HCT116 (cell line): ENCODE results near the gene SOCS7. TPM values are rescaled to one million over a fixed set of nuclear protein-coding genes. Genes with fewer than 3 reads are reported as not detected.

Source experiments
- ATAC-seq: fragments of 200-7000 bp; cut with Tn5 transposase; 2 replicates; pipeline ENCODE4 v1.9.1; 2020; ENCODE audit warnings: mild to moderate bottlenecking, moderate library complexity
- BruUV-seq: library from RNA; stranded (reverse); fragments of 400-500 nt; replicated peaks from 2 replicates; lab custom pipeline; 2021; lab: Mats Ljungman, UMichigan
- CTCF ChIA-PET: fragments of 300-600 bp; sonication (Branson Sonifier 250); formaldehyde crosslinking; loops from one replicate; lab custom pipeline; 2021; ENCODE audit warnings: antibody characterized with exemption; lab: Charles Lee
- POLR2A ChIA-PET: fragments of 300-600, 350-600 bp; sonication (Branson Sonifier 250); formaldehyde crosslinking; loops from one replicate; lab custom pipeline; 2021; ENCODE audit warnings: antibody characterized with exemption; lab: Charles Lee
- RAD21 ChIA-PET, 2 experiments: fragments of 300-600 bp; sonication (Branson Sonifier 250); formaldehyde crosslinking; loops; one replicate each; lab custom pipeline; 2023; ENCODE audit warnings: low total read pairs in 2 of 2; ENCODE audit not compliant: uncharacterized antibody in 2 of 2, unreplicated experiment in 2 of 2, low non-redundant PET in 1 of 2; lab: Charles Lee
- DNase-seq: peaks from one replicate; pipeline ENCODE4 v3.0.0-alpha.2; 2010; ENCODE audit warnings: low read depth, low spot score
- H2AFZ ChIP-seq: fragments of 200-600 bp; shearing (Covaris generic), sonication (generic); 2 replicates; pipeline ENCODE4 v1.6.1; 2017; ENCODE audit warnings: low read depth, mixed run types, mixed read lengths, antibody characterized with exemption, low read length; ENCODE audit not compliant: poor library complexity, severe bottlenecking
- H3K27ac ChIP-seq: 2 replicates; pipeline ENCODE4 v1.5.1; 2012; ENCODE audit warnings: low read depth, low read length
- H3K27me3 ChIP-seq: fragments of 200-600 bp; sonication (generic); 2 replicates; pipeline ENCODE4 v1.6.1; 2016; ENCODE audit warnings: mixed run types, low read length, mixed read lengths; ENCODE audit not compliant: insufficient read depth
- H3K36me3 ChIP-seq, 2 experiments: fragments of 200-500 bp in 1 of 2; fragments of 200-600 bp in 1 of 2; sonication (Bioruptor generic) in 1 of 2; sonication (generic) in 1 of 2; 2 replicates each; pipeline versions ENCODE4 v1.5.1 to v1.6.1; 2014 to 2016; ENCODE audit warnings: low read length in 2 of 2, inconsistent platforms in 1 of 2, mixed read lengths in 1 of 2, mixed run types in 1 of 2; ENCODE audit not compliant: insufficient read depth in 2 of 2, control insufficient read depth in 1 of 2
- H3K4me1 ChIP-seq, 2 experiments: fragments of 200-600 bp in 1 of 2; sonication (generic) in 1 of 2; 2 replicates each; pipeline versions ENCODE4 v1.5.1 to v1.6.1; 2012 to 2017; ENCODE audit warnings: low read length in 2 of 2, inconsistent platforms in 1 of 2, mild to moderate bottlenecking in 1 of 2, mixed read lengths in 1 of 2, mixed run types in 1 of 2, moderate library complexity in 1 of 2; ENCODE audit not compliant: insufficient read depth in 2 of 2, control insufficient read depth in 1 of 2
- H3K4me2 ChIP-seq: fragments of 200-600 bp; sonication (generic); 2 replicates; pipeline ENCODE4 v1.6.1; 2017; ENCODE audit warnings: mixed run types, low read length, mixed read lengths
- H3K4me3 ChIP-seq, 2 experiments: fragments of 200-600 bp in 1 of 2; sonication (generic) in 1 of 2; replicated peaks in 1 of 2; 2 replicates each; pipeline ENCODE4 v1.5.1; 2011 to 2016; ENCODE audit warnings: low read length in 2 of 2, control low read depth in 1 of 2, low read depth in 1 of 2, mild to moderate bottlenecking in 1 of 2, mixed read lengths in 1 of 2, mixed run types in 1 of 2
- H3K79me2 ChIP-seq: fragments of 200-600 bp; sonication (generic); 2 replicates; pipeline ENCODE4 v1.6.1; 2017; ENCODE audit warnings: mild to moderate bottlenecking, mixed run types, low read length, moderate library complexity, mixed read lengths; ENCODE audit not compliant: insufficient read depth
- H3K9ac ChIP-seq: fragments of 200-600 bp; sonication (generic); 2 replicates; pipeline ENCODE4 v1.6.1; 2016; ENCODE audit warnings: low read length, mixed read lengths
- H3K9me2 ChIP-seq: fragments of 200-600 bp; sonication (generic), shearing (Covaris generic); 2 replicates; pipeline ENCODE4 v1.6.1; 2017; ENCODE audit warnings: mixed run types, mild to moderate bottlenecking, moderate library complexity; ENCODE audit not compliant: insufficient read depth
- H3K9me3 ChIP-seq, 2 experiments: fragments of 200-500 bp in 1 of 2; fragments of 200-600 bp in 1 of 2; sonication (Bioruptor generic) in 1 of 2; sonication (generic) in 1 of 2; 2 replicates each; pipeline ENCODE4 v1.6.1; 2014 to 2017; ENCODE audit warnings: low read length in 2 of 2, mixed read lengths in 2 of 2, inconsistent platforms in 1 of 2, low read depth in 1 of 2, mild to moderate bottlenecking in 1 of 2, mixed run types in 1 of 2, moderate library complexity in 1 of 2; ENCODE audit not compliant: control insufficient read depth in 1 of 2, insufficient read depth in 1 of 2
- H4K20me1 ChIP-seq: fragments of 200-600 bp; sonication (generic), shearing (Covaris generic); 2 replicates; pipeline ENCODE4 v1.6.1; 2017; ENCODE audit warnings: mixed run types, mild to moderate bottlenecking, moderate library complexity; ENCODE audit not compliant: insufficient read depth
- CBX3 ChIP-seq: IDR thresholded peaks from 2 replicates; pipeline ENCODE4 v1.6.1; 2012; ENCODE audit warnings: low read depth
- EGR1 ChIP-seq: IDR thresholded peaks from 2 replicates; pipeline ENCODE4 v1.6.1; 2012; ENCODE audit warnings: low read depth
- ELF1 ChIP-seq: IDR thresholded peaks from 2 replicates; pipeline ENCODE4 v1.6.1; 2012; ENCODE audit warnings: low read depth, borderline replicate concordance
- EZH2 ChIP-seq: fragments of 200-600 bp; sonication (generic); IDR thresholded peaks from 2 replicates; pipeline ENCODE4 v1.6.1; 2017; ENCODE audit warnings: antibody characterized with exemption, mixed run types
- EZH2phosphoT487 ChIP-seq: fragments of 200-600 bp; IDR thresholded peaks from 2 replicates; pipeline ENCODE4 v1.6.1; 2018; ENCODE audit warnings: antibody characterized with exemption, borderline replicate concordance
- FOSL1 ChIP-seq: IDR thresholded peaks from 2 replicates; pipeline ENCODE4 v1.6.1; 2012; ENCODE audit warnings: low read depth
- JUND ChIP-seq: IDR thresholded peaks from 2 replicates; pipeline ENCODE4 v1.6.1; 2012
- POLR2A ChIP-seq: IDR thresholded peaks from 2 replicates; pipeline ENCODE4 v1.7.0; 2011; ENCODE audit warnings: borderline replicate concordance; ENCODE audit not compliant: insufficient read depth, insufficient read length; ENCODE audit errors: extremely low read depth
- POLR2AphosphoS5 ChIP-seq: IDR thresholded peaks from 2 replicates; pipeline ENCODE4 v1.6.1; 2011; ENCODE audit warnings: mild to moderate bottlenecking, low read depth, low read length, moderate library complexity
- SIN3A ChIP-seq: IDR thresholded peaks from 2 replicates; pipeline ENCODE4 v1.6.1; 2012; ENCODE audit warnings: low read depth
- SP1 ChIP-seq: IDR thresholded peaks from 2 replicates; pipeline ENCODE4 v1.6.1; 2012; ENCODE audit warnings: low read depth
- SRF ChIP-seq: IDR thresholded peaks from 2 replicates; pipeline ENCODE4 v1.6.1; 2012; ENCODE audit warnings: low read depth
- TCF7L2 ChIP-seq: IDR thresholded peaks from 2 replicates; pipeline ENCODE4 v1.7.0; 2011; ENCODE audit warnings: borderline replicate concordance, inconsistent platforms; ENCODE audit not compliant: insufficient read depth, insufficient read length; ENCODE audit errors: extremely low read depth
- ZNF274 ChIP-seq: fragments of 200-500 bp; sonication (Bioruptor generic); IDR thresholded peaks from 2 replicates; pipeline ENCODE4 v1.6.1; 2014; ENCODE audit warnings: mild to moderate bottlenecking, low read depth, low read length, inconsistent platforms
- intact Hi-C: fragments of 100-400 bp; cut with micrococcal nuclease; formaldehyde crosslinking; loops from 2 replicates; pipeline ENCODE4 v1.10.0; 2022
- total RNA-seq: library from RNA; stranded (reverse); gene quantifications from one replicate; pipeline ENCODE4 v1.2.1, GENCODE V29; 2021; ENCODE audit not compliant: unreplicated experiment
- TF ChIP-seq, protein P1 (sequence below), 3 experiments: fragments of 200-600 bp in 1 of 3; sonication (generic) in 1 of 3; IDR thresholded peaks in 2 of 3; conservative IDR thresholded peaks in 1 of 3; 2 replicates each; pipeline ENCODE4 v1.5.1; 2012 to 2017; ENCODE audit warnings: low read depth in 2 of 3, low read length in 2 of 3, antibody characterized with exemption in 1 of 3, borderline replicate concordance in 1 of 3, control low read depth in 1 of 3, mild to moderate bottlenecking in 1 of 3, mixed read lengths in 1 of 3, mixed run types in 1 of 3, moderate library complexity in 1 of 3; ENCODE audit not compliant: insufficient read depth in 1 of 3

Gene SOCS7
- total RNA-seq, 1 experiment from 2014 or later: 49.9 TPM

DNA sequence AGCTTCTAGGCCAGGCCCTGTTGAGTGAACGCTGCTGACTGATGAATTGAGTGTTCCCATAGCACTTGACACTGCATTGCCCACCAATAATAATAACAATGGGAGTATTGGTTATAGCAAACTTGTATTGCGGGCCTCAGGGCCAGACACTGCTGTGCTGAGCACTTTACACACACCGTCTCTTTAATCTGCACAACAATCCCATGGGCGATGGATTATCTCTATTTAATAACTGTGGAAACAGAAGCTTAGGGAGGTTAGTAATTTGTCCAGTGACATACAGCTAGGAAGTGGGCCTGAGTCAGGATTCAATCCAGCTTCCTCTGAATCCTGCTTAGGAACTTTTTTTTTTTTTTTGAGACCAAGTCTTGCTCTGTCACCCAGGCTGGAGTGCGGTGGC is 87.8 kb downstream of the SOCS7 start:
- H3K4me1 ChIP-seq: peaks cover 19 to 31% of the 10 kb centered on the region in 2 experiments
- no peak overlapping the region for H3K27ac ChIP-seq
- ChIA-PET CTCF (no interaction called here), RAD21 (no interaction called here), POLR2A (no interaction called here)
- H4K20me1 ChIP-seq: no peaks in the 10 kb centered on the region
- H2AFZ ChIP-seq: no peak overlapping the region
- H3K79me2 ChIP-seq: no peaks in the 10 kb centered on the region
- H3K36me3 ChIP-seq: no peaks in the 10 kb centered on the region
- no peak overlapping the region for H3K4me2 ChIP-seq
- no peak for DNase-seq
- BruUV-seq: no TSS peak
- no peaks in the 10 kb centered on the region for H3K9me3 ChIP-seq
- intact Hi-C loops: loop anchor here (5.0 kb wide), 1 partner anchor 223 kb away; no protein-coding TSS in a partner anchor
- TF ChIP-seq TCF7L2 (no peak), POLR2A (no peak), SRF (no peak)
- H3K9ac ChIP-seq: no peak overlapping the region
- H3K27me3 ChIP-seq: no peaks in the 10 kb centered on the region
- H3K4me3 ChIP-seq: no peak overlapping the region
- ATAC-seq: no peak
- H3K9me2 ChIP-seq: no peaks in the 10 kb centered on the region

DNA sequence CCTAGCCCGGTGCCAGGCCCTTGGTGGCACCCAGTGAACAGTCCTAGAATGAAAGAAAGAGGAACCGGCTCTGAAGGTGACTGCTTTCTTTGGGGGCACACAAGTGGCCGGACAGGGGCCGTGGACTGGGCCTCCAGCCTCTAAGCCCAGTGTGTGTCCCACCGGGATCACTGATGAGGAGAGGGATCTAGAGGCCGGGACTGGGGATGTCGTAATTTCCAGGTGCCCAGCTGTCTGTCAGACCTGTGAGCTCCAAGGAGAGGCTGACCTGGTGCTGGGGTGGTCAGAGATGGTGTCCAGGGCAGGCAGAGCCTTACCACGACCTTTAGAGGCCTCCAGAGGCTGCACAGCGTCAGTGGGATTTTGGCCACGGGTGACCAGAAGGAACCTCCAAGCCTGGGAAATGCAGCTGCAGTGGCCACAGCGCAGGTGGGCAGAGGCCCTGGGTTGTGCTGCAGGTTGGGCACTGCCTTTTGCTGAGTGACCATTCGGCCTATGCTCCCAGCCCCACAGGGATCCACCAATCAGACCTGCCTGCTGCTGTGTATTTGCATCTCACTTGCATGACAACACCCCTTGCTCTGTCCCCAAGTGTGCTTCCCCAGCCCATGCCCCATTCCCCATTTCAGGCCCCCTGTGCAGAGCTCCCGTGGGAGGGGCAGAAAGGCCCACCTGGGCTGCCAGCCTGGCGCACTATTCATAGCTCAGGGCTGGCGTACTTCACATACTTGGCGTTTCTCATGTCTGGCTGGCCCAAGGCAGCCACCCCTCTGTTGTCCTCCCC is 89.2 kb downstream of the SOCS7 start:
- Histone ChIP-seq H3K9ac (no peak overlapping the region), H3K27ac (no peak overlapping the region), H3K36me3 (no peaks in the 10 kb centered on the region), H3K4me1 (peaks cover 20 to 32% of the 10 kb centered on the region in 2 experiments), H3K9me3 (no peaks in the 10 kb centered on the region), H4K20me1 (no peaks in the 10 kb centered on the region), H3K4me2 (no peak overlapping the region), H3K27me3 (no peaks in the 10 kb centered on the region), H3K79me2 (no peaks in the 10 kb centered on the region), H3K4me3 (no peak overlapping the region), H2AFZ (no peak overlapping the region), H3K9me2 (no peaks in the 10 kb centered on the region)
- ChIA-PET RAD21 (no interaction called here), POLR2A (no interaction called here), CTCF (interaction anchor here (1.1 kb wide), 1 partner anchor 19 kb away, joined by 3 read pairs; no protein-coding TSS in a partner anchor)
- ATAC-seq (no peak), DNase-seq (no peak)
- intact Hi-C loops: no loop called here
- BruUV-seq: no TSS peak
- TF ChIP-seq, protein P1, sequence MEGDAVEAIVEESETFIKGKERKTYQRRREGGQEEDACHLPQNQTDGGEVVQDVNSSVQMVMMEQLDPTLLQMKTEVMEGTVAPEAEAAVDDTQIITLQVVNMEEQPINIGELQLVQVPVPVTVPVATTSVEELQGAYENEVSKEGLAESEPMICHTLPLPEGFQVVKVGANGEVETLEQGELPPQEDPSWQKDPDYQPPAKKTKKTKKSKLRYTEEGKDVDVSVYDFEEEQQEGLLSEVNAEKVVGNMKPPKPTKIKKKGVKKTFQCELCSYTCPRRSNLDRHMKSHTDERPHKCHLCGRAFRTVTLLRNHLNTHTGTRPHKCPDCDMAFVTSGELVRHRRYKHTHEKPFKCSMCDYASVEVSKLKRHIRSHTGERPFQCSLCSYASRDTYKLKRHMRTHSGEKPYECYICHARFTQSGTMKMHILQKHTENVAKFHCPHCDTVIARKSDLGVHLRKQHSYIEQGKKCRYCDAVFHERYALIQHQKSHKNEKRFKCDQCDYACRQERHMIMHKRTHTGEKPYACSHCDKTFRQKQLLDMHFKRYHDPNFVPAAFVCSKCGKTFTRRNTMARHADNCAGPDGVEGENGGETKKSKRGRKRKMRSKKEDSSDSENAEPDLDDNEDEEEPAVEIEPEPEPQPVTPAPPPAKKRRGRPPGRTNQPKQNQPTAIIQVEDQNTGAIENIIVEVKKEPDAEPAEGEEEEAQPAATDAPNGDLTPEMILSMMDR (IDR thresholded peaks at IDR 0.05 in 2 of 3, conservative IDR thresholded peaks at IDR 0.05 in 1 of 3; ENCODE audit: borderline replicate concordance in 1 of 3, insufficient read depth in 1 of 3, low read depth in 2 of 3, low read length in 2 of 3): no peak
- TF ChIP-seq ZNF274 (no peak), JUND (no peak), SP1 (no peak), POLR2A (no peak), TCF7L2 (no peak), EGR1 (no peak), EZH2 (no peak), EZH2phosphoT487 (no peak), SIN3A (no peak), CBX3 (no peak), ELF1 (no peak), FOSL1 (no peak), SRF (no peak), POLR2AphosphoS5 (no peak)
